GM23248 (cell line): ENCODE measurements around the gene SNTG2.

Experiments
- EZH2 ChIP-seq: fragments of 200-600 bp; sonication (generic); IDR thresholded peaks from 2 replicates; pipeline ENCODE4 v1.6.1; 2018; ENCODE audit warnings: antibody characterized with exemption, mild to moderate bottlenecking; ENCODE audit not compliant: insufficient read depth, poor library complexity, severe bottlenecking
- EZH2phosphoT487 ChIP-seq: fragments of 200-600 bp; sonication (generic); IDR thresholded peaks from 2 replicates; pipeline ENCODE4 v1.6.1; 2018; ENCODE audit warnings: antibody characterized with exemption, moderate library complexity, mild to moderate bottlenecking, low read depth; ENCODE audit not compliant: insufficient read depth

GRCh38 chr2:1033069-1033468 lies 82.4 kb downstream of the SNTG2 start:
- TF ChIP-seq EZH2 (no peak), EZH2phosphoT487 (no peak)
